ENCODE results near the gene MAGOH. TPM values are rescaled to one million over a fixed set of nuclear protein-coding genes. Genes with fewer than 3 reads are reported as not detected.

Gene MAGOH
- total and polyA plus RNA-seq, 2 of the 13 experiments (the other 11 are each of a cell fraction or from before 2014, with no cell fraction given), result 24.1 to 87.0 TPM

- TF ChIP-seq ZNF614 (CRISPR knock-in tag; IDR thresholded peaks at IDR 0.05; ENCODE audit: borderline replicate concordance), result 0 out of 2 replicates have a peak, but pooled peaks have one; percentile 71
- peak; percentile 87 for TF ChIP-seq ZNF232 (CRISPR knock-in tag; IDR thresholded peaks at IDR 0.05; ENCODE audit: borderline replicate concordance)
- TF ChIP-seq KLF12 (CRISPR knock-in tag; IDR thresholded peaks at IDR 0.05; ENCODE audit: borderline replicate concordance), result peak; percentile 78; the same call in 1 of the 2 replicates
- no peak; the same call in 1 of the 2 replicates for TF ChIP-seq KDM1A (CRISPR knock-in tag; IDR thresholded peaks at IDR 0.05)
- 0 out of 2 replicates have a peak, but pooled peaks have one; percentile 53 for TF ChIP-seq KDM3A (CRISPR knock-in tag; IDR thresholded peaks at IDR 0.05; ENCODE audit: low read depth)
- 0 out of 2 replicates have a peak, but pooled peaks have one; percentile 12 for TF ChIP-seq HCFC1 (IDR thresholded peaks at IDR 0.05; ENCODE audit: low read depth, low read length)
- TF ChIP-seq HMGXB4 (CRISPR knock-in tag; IDR thresholded peaks at IDR 0.05; ENCODE audit: borderline replicate concordance in 1 of 2, low read depth in 1 of 2), result peak; percentile 69 to 82
- TF ChIP-seq ZSCAN30 (CRISPR knock-in tag; IDR thresholded peaks at IDR 0.05), result no peak
- TF ChIP-seq SKIL (CRISPR knock-in tag; IDR thresholded peaks at IDR 0.05; ENCODE audit: borderline replicate concordance), result peak; percentile 83
- 0 out of 2 replicates have a peak, but pooled peaks have one; percentile 56 for TF ChIP-seq MXD4 (CRISPR knock-in tag; IDR thresholded peaks at IDR 0.05)
- no peak for TF ChIP-seq PBX3 (CRISPR knock-in tag; IDR thresholded peaks at IDR 0.05; ENCODE audit: borderline replicate concordance)
- no peak for TF ChIP-seq CHD4 (IDR thresholded peaks at IDR 0.05; ENCODE audit: borderline replicate concordance, low read length)
- peak; percentile 86 for TF ChIP-seq KAT8 (CRISPR knock-in tag; IDR thresholded peaks at IDR 0.05)
- TF ChIP-seq ARID3A (IDR thresholded peaks at IDR 0.05; ENCODE audit: low read depth, low read length), result peak; percentile 91
- TF ChIP-seq RXRA (CRISPR knock-in tag; IDR thresholded peaks at IDR 0.05), result peak; percentile 92
- no peak for TF ChIP-seq ZNF512B (CRISPR knock-in tag; IDR thresholded peaks at IDR 0.05; ENCODE audit: borderline replicate concordance)
- peak; percentile 73; the same call in 1 of the 2 replicates for TF ChIP-seq RAD51 (IDR thresholded peaks at IDR 0.05; ENCODE audit: borderline replicate concordance)
Measured at GRCh38 chr1:53183095-53183990, 55.0 kb downstream of the MAGOH start (continued).

All from HepG2 (cell line).